GM12872 (cell line): ENCODE measurements around the gene IVL.

ENCODE experiments used
- CTCF ChIP-seq: IDR thresholded peaks from 3 replicates; pipeline ENCODE4 v1.5.1; 2011; ENCODE audit warnings: low read depth, mild to moderate bottlenecking, low read length, moderate library complexity; ENCODE audit not compliant: insufficient read depth

IVL gene

GRCh38 chr1:152953761-152954160, 45.4 kb downstream of the IVL start:
- no peak for TF ChIP-seq CTCF

DNA sequence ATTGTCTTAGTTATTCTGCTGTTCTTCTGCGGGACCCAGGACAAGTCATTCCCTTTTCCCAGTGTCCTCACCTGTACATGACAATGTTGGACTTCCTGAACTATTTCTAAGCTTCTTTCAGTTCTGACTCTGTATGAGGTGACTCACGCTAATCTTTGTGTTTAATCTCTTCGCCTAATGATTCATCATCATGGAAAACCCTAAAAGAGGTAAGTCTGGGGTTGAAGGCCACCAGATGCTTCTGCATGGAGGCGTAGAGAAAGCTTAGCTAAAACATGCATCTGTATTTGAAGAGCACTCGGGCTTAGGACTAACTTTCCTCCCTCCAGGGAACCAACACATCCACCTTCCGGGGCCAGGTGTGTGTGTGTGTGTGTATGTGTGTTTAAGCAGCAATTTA, 46.1 kb downstream of the IVL start:
- TF ChIP-seq CTCF, result no peak

DNA sequence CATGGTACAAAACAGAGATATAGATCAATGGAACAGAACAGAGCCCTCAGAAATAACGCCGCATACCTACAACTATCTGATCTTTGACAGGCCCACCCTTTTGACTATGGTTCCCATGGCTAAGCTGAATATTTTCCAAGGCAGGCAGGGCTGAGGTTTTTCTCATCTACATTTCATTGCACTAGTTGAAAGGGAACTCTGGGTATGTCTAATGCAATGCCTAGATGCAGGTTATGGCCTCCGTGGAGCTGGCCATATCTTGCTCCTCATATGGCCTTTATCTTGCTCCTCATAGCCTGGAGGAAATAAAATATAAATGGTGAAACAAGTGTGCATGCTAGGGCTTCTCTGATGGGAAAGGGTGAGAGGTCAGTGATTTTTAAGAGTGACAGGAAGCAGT, 49.2 kb downstream of the IVL start:
- no peak for TF ChIP-seq CTCF

DNA sequence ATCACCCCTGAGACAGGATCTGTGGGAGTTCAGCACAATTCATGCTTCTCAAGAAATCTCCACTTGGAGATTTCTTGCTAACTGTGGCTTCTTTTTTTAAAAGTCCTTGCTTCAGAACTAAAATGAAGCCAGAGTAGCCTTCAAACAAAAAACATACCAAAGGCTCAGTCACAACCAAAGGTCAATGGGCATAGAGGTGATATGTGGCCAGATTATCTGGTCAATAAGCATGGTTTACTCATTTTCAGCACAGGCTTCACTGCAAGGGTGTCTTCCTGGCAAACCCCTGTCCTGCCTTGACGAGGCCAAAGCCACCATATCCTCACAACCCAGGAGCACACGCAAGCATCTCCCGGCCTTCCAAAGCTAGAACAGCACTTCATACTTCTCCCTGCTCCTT, 50.9 kb downstream of the IVL start:
- TF ChIP-seq CTCF, result no peak

DNA sequence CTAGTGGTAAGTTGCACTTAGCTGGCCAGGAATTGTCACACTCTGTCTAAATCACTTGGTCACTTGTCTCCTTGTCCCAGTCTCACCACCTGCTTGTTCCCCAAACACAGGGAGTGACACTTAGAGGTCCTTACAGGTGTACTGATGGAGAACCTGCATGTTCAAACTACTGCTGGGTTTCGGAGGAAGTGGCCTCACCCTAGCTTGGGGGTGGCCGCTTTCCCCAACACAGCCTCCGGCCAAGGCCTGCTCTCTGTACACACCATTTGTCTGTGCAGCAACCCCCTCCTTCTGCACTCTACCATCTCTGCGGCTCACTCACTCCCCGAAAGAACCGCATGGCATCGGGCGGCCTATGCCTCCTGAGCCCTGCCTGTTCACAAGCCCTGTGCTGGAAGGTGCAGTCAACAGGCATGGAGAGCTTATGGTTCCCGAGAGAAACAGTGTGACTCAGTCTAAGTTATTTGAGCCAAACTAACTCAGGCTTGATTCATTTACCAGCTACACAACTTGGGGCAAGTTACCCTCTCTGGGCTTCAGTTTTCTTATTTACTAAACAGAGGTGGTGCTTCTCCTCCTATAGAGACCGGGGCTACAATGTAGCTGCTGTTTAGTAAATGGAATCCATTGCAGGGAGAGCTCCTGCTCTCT, 51.6 kb downstream of the IVL start:
- TF ChIP-seq CTCF, result no peak

GRCh38 chr1:152960452-152961044, 52.2 kb downstream of the IVL start:
- peak; percentile 58 for TF ChIP-seq CTCF
